Panc1 (cell line): Measurements from ENCODE around the gene NBEAL2. TPM values are rescaled to one million over a fixed set of nuclear protein-coding genes. Genes with fewer than 3 reads are reported as not detected.
A peak's percentile ranks its signal among the peaks of the same experiment; 100 is the strongest.

Source experiments
- ATAC-seq: fragments of 200-7000 bp; cut with Tn5 transposase; 2 replicates; pipeline ENCODE4 v1.9.1; 2020; ENCODE audit warnings: mild to moderate bottlenecking, moderate library complexity
- Bru-seq: library from RNA; stranded (reverse); fragments of 400-500 nt; gene quantifications from one replicate; lab custom pipeline; 2021; lab: Mats Ljungman, UMichigan
- BruChase-seq, 2 experiments: library from RNA; stranded (reverse); fragments of 400-500 nt; gene quantifications; one replicate each; lab custom pipeline; 2021; lab: Mats Ljungman, UMichigan
- BruUV-seq: library from RNA; stranded (reverse); fragments of 400-500 nt; replicated peaks from 2 replicates; lab custom pipeline; 2021; lab: Mats Ljungman, UMichigan
- CTCF ChIA-PET: fragments of 300-600 bp; sonication (Branson Sonifier 250); formaldehyde crosslinking; loops from one replicate; lab custom pipeline; 2022; ENCODE audit warnings: antibody characterized with exemption; lab: Charles Lee
- POLR2A ChIA-PET: fragments of 300-600 bp; sonication (Branson Sonifier 250); formaldehyde crosslinking; loops from one replicate; lab custom pipeline; 2022; ENCODE audit warnings: antibody characterized with exemption; lab: Charles Lee
- DNase-seq: peaks from one replicate; pipeline ENCODE4 v3.0.0-alpha.2; 2010; ENCODE audit warnings: low read depth, low spot score
- H3K27ac ChIP-seq: 2 replicates; pipeline ENCODE4 v1.5.1; 2011; ENCODE audit warnings: mild to moderate bottlenecking, low read length, inconsistent platforms
- H3K27me3 ChIP-seq: fragments of 200-500 bp; sonication (Bioruptor generic); 2 replicates; pipeline ENCODE4 v1.6.0; 2014; ENCODE audit warnings: low read length, inconsistent platforms; ENCODE audit not compliant: control insufficient read depth, insufficient read depth
- H3K36me3 ChIP-seq: fragments of 200-500 bp; sonication (Bioruptor generic); 2 replicates; pipeline ENCODE4 v1.5.1; 2014; ENCODE audit warnings: inconsistent platforms, mild to moderate bottlenecking, low read length, moderate library complexity; ENCODE audit not compliant: control insufficient read depth, insufficient read depth
- H3K4me1 ChIP-seq: 2 replicates; pipeline ENCODE4 v1.5.1; 2011; ENCODE audit warnings: inconsistent platforms, mild to moderate bottlenecking, low read length, moderate library complexity; ENCODE audit not compliant: control insufficient read depth, insufficient read depth
- H3K4me3 ChIP-seq, 2 experiments: 2 replicates each; pipeline ENCODE4 v1.5.1; 2011 to 2012; ENCODE audit warnings: low read depth in 2 of 2, low read length in 2 of 2, mild to moderate bottlenecking in 2 of 2, inconsistent platforms in 1 of 2, moderate library complexity in 1 of 2
- H3K9me3 ChIP-seq: fragments of 200-500 bp; sonication (Bioruptor generic); 2 replicates; pipeline ENCODE4 v1.5.1; 2014; ENCODE audit warnings: low read depth, mild to moderate bottlenecking, inconsistent platforms, low read length, moderate library complexity; ENCODE audit not compliant: control insufficient read depth, insufficient read depth
- POLR2AphosphoS5 ChIP-seq: IDR thresholded peaks from 2 replicates; pipeline ENCODE4 v1.6.1; 2012; ENCODE audit warnings: mild to moderate bottlenecking, low read depth, low read length, moderate library complexity
- REST ChIP-seq, 2 experiments: IDR thresholded peaks; 2 replicates each; pipeline ENCODE4 v1.6.1; 2011 to 2012; ENCODE audit warnings: low read depth in 2 of 2, control low read depth in 1 of 2, low read length in 1 of 2, mild to moderate bottlenecking in 1 of 2, moderate library complexity in 1 of 2; ENCODE audit not compliant: insufficient read depth in 1 of 2
- SIN3A ChIP-seq: IDR thresholded peaks from 2 replicates; pipeline ENCODE4 v1.6.1; 2012; ENCODE audit warnings: low read depth, mild to moderate bottlenecking, low read length, moderate library complexity, borderline replicate concordance; ENCODE audit not compliant: insufficient read depth
- TCF7L2 ChIP-seq: IDR thresholded peaks from 2 replicates; pipeline ENCODE4 v1.6.1; 2011; ENCODE audit warnings: mild to moderate bottlenecking, low read depth, low read length, inconsistent platforms
- in situ Hi-C: cut with HindIII; loops from 2 replicates; pipeline ENCODE4 v1.10.0; 2016; ENCODE audit warnings: low sequenced_read_pairs, low pct_unique_long_range_greater_than_20kb
- intact Hi-C: fragments of 100-400 bp; cut with micrococcal nuclease; formaldehyde crosslinking; loops from one replicate; pipeline ENCODE4 v1.10.0; 2022; ENCODE audit not compliant: unreplicated experiment
- long read RNA-seq: library from polyadenylated mRNA; unstranded; transcript quantifications from one replicate; pipeline ENCODE4 v2.0.0, GENCODE V29; 2021; ENCODE audit not compliant: unreplicated experiment
- polyA plus RNA-seq: library from polyadenylated mRNA; unstranded; fragments of >200 nt; gene quantifications from one replicate; pipeline ENCODE4 v1.2.1, GENCODE V29; 2012; ENCODE audit warnings: missing spikeins; ENCODE audit not compliant: insufficient read length
- total RNA-seq: library from RNA; stranded (reverse); gene quantifications from one replicate; pipeline ENCODE4 v1.2.1, GENCODE V29; 2021; ENCODE audit not compliant: unreplicated experiment
- TF ChIP-seq, protein P1 (sequence below): fragments of 450-650 bp; IDR thresholded peaks from 2 replicates; pipeline ENCODE4 v1.5.1; 2017; ENCODE audit warnings: mild to moderate bottlenecking

The NBEAL2 gene, protein sequence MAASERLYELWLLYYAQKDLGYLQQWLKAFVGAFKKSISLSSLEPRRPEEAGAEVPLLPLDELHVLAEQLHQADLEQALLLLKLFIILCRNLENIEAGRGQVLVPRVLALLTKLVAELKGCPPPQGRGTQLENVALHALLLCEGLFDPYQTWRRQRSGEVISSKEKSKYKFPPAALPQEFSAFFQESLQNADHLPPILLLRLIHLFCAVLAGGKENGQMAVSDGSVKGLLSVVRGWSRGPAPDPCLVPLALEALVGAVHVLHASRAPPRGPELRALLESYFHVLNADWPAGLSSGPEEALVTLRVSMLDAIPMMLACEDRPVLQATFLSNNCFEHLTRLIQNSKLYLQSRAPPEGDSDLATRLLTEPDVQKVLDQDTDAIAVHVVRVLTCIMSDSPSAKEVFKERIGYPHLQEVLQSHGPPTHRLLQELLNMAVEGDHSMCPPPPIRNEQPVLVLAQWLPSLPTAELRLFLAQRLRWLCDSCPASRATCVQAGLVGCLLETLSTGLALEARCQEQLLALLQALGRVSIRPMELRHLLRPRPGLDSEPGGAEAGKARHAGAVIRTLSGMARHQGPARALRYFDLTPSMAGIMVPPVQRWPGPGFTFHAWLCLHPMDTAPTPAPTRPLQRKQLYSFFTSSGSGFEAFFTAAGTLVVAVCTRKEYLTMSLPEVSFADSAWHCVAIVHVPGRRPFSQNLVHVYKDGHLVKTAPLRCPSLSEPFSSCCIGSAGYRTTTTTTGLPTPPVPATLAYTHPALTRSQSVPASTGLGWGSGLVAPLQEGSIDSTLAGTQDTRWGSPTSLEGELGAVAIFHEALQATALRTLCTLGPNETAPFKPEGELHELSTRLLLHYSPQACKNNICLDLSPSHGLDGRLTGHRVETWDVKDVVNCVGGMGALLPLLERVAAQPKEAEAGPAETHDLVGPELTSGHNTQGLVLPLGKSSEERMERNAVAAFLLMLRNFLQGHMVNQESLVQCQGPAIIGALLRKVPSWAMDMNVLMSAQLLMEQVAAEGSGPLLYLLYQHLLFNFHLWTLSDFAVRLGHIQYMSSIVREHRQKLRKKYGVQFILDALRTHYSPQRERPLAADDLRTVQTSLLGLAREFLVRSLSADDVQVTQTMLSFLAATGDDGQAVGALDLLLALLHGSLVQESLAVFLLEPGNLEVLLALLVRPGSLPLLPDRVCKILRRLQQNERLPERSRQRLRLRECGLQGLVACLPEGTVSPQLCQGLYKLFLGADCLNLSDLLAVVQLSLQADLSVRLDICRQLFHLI (N-terminal part only)
- 38.8 TPM for total RNA-seq
- 46.2 TPM for polyA plus RNA-seq
- percentile 52 among the genes with signal in this experiment for Bru-seq, nascent RNA
- percentile 62 among the genes with signal in this experiment for BruChase-seq, experiment 1, labeled RNA remaining after a 2-hour chase
- percentile 73 among the genes with signal in this experiment for BruChase-seq, experiment 2, labeled RNA remaining after a 6-hour chase
- long read RNA-seq, partial matches to known transcripts: 19 of 36 reads
- long read RNA-seq, other reads (novel, unspliced or antisense): 17 of 36 reads

GRCh38 chr3:46978985-46979944 is at the start of gene NBEAL2:
Gene NBEAL2, plus strand, starts transcription at chr3:46979666. Its CDS starts 196 bp downstream, at chr3:46979862.
- ChIA-PET POLR2A (no interaction called here), CTCF (interaction anchor here (1.0 kb wide), 1 partner anchor 70 kb away, joined by 4 read pairs; no protein-coding TSS in a partner anchor)
- ATAC-seq: peak; percentile 92
- Histone ChIP-seq H3K4me3 (peak within 1 kb of the TSS; percentile 61 to 73), H3K36me3 (peaks cover 3% of the 10 kb centered on the region), H3K4me1 (peaks cover 9% of the 10 kb centered on the region), H3K27ac (peak within 1 kb of the TSS; percentile 89), H3K9me3 (no peaks in the 10 kb centered on the region), H3K27me3 (no peaks in the 10 kb centered on the region)
- TF ChIP-seq TCF7L2 (no peak), POLR2AphosphoS5 (no peak; the same call in 1 of the 2 replicates), SIN3A (no peak), REST (IDR thresholded peaks at IDR 0.05; ENCODE audit: insufficient read depth in 1 of 2, low read depth in 2 of 2, low read length in 1 of 2) (no peak)
- TF ChIP-seq, protein P1, sequence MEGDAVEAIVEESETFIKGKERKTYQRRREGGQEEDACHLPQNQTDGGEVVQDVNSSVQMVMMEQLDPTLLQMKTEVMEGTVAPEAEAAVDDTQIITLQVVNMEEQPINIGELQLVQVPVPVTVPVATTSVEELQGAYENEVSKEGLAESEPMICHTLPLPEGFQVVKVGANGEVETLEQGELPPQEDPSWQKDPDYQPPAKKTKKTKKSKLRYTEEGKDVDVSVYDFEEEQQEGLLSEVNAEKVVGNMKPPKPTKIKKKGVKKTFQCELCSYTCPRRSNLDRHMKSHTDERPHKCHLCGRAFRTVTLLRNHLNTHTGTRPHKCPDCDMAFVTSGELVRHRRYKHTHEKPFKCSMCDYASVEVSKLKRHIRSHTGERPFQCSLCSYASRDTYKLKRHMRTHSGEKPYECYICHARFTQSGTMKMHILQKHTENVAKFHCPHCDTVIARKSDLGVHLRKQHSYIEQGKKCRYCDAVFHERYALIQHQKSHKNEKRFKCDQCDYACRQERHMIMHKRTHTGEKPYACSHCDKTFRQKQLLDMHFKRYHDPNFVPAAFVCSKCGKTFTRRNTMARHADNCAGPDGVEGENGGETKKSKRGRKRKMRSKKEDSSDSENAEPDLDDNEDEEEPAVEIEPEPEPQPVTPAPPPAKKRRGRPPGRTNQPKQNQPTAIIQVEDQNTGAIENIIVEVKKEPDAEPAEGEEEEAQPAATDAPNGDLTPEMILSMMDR: no peak
- no TSS peak for BruUV-seq
- peak; percentile 33 for DNase-seq
- intact Hi-C loops: no loop called here
- in situ Hi-C loops: no loop called here
